Psoas muscle (tissue), 8 donors: ENCODE results near the gene ANKRD6. TPM values are rescaled to one million over a fixed set of nuclear protein-coding genes. Genes with fewer than 3 reads are reported as not detected.

ENCODE experiments used
- ATAC-seq, 4 donors: fragments of 200-7000 bp; cut with Tn5 transposase; one replicate each; pipeline ENCODE4 v1.9.1; 2020; ENCODE audit warnings: moderate library complexity in 3 of 4, mild to moderate bottlenecking in 2 of 4
- DNase-seq, 2 donors: peaks; one replicate each; pipeline ENCODE4 v3.0.0-alpha.2; 2020
- H3K27ac ChIP-seq: fragments of 200-600 bp; one replicate; pipeline ENCODE4 v1.8.0; 2022
- H3K27me3 ChIP-seq, 3 donors: fragments of 200-600 bp in 1 of 3; one replicate each; pipeline versions ENCODE4 v1.6.1 to v1.8.0; 2013 to 2022; ENCODE audit warnings: low read length in 2 of 3, mild to moderate bottlenecking in 2 of 3, moderate library complexity in 1 of 3; ENCODE audit not compliant: insufficient read depth in 3 of 3
- H3K36me3 ChIP-seq, 2 donors: fragments of 200-600 bp in 1 of 2; one replicate each; pipeline versions ENCODE4 v1.6.1 to v1.8.0; 2013 to 2022; ENCODE audit warnings: low read depth in 1 of 2, mild to moderate bottlenecking in 1 of 2, moderate library complexity in 1 of 2; ENCODE audit not compliant: insufficient read depth in 1 of 2
- H3K4me1 ChIP-seq: fragments of 200-600 bp; one replicate; pipeline ENCODE4 v1.8.0; 2022
- H3K4me3 ChIP-seq: fragments of 200-600 bp; one replicate; pipeline ENCODE4 v1.8.0; 2022; ENCODE audit warnings: mild to moderate bottlenecking
- H3K9me3 ChIP-seq: fragments of 200-600 bp; one replicate; pipeline ENCODE4 v1.8.0; 2022
- WGBS, 3 donors: extraction: QIAGEN DNeasy Blood & Tissue Kit; methylation state at CpG; one replicate each; pipeline versions ENCODE4 v1.1.6 to v1.1.7; 2013; 5-methylcytosine and 5-hydroxymethylcytosine counted together
- intact Hi-C, 2 donors: fragments of 100-400 bp; cut with DNase I; formaldehyde crosslinking; loops; one replicate each; pipeline versions ENCODE4 v1.11.0 to v1.14.2; 2022
- polyA plus RNA-seq, 3 donors: library from polyadenylated mRNA; stranded (reverse); fragments of 200-250 nt; gene quantifications; one replicate each; pipeline ENCODE4 v1.2.3, GENCODE V29; 2013
- total RNA-seq, 4 donors: library from RNA; stranded (reverse); fragmentation: NEBNext Ultra II Directional in 2 of 4; extraction: Animal tissue kit (Norgen Biotek cat#: 25700) in 2 of 4; gene quantifications; one replicate each; pipeline versions ENCODE4 v1.2.1 to v1.2.4, GENCODE V29; 2021 to 2023
- TF ChIP-seq, protein P1 (sequence below): fragments of 200-600 bp; IDR thresholded peaks from one replicate; pipeline ENCODE4 v1.8.0; 2022; ENCODE audit warnings: antibody characterized with exemption
- donor health status: healthy with polysubstance abuse.
- donor health status: DM: no; HTN: no; CAD: no; lungs with moderate emphysema.
- donor health status: Bipolar disorder and iron deficiency.
- donor health status: healthy.
- donor health status: DM: yes; HTN: yes; CAD: no.
- donor health status: DM: no; HTN: no; CAD: no.
- donor health status: DM: no; HTN: no; CAD: no.
- donor health status: DM: yes; HTN: yes; CAD: no.

Gene ANKRD6
- total and polyA plus RNA-seq, 7 donors, result 1.2 to 9.0 (median 2.4) TPM

DNA sequence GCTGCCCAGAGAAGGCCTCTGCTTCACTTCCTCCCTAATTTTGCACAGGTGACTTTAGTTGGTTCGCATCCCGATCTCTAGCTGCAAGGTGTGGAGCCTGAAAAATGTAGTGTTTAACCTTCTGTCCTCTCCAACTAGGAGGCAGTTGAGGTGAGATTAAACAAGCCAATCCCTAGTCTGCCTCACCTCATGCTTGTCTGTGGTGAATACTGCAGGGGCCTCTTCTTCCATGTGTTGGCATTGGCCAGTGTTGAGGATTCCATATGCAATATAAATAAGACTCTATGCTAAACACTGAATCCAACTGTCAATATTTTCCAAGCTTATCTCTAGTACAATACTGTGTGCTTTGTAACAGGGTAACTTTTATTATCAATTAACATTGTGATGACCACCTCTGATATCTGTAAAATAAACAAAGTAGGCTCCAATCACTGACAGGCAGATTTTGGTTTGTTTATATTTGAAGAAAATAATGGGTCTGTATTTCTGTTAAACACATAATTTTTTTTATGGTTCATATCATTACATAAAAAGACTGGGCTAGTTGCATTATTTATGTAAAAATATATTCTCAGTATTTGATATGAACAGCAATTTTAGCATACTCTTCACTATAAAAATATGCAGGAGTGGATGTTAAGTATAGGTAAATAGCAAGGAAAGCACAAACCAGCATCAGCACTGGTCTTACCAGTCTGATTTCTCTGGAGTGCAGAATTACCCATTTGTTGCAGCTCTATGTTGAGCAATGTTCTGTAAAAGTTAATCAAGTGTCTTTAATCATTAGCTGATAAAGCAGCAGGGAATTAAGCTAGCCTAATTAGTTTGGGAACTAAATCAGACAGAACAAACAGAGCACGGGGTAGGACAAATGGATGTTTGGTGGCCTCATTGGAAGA is 74.0 kb downstream of the ANKRD6 start:
- H3K4me3 ChIP-seq, result no peak overlapping the region
- TF ChIP-seq, protein P1, sequence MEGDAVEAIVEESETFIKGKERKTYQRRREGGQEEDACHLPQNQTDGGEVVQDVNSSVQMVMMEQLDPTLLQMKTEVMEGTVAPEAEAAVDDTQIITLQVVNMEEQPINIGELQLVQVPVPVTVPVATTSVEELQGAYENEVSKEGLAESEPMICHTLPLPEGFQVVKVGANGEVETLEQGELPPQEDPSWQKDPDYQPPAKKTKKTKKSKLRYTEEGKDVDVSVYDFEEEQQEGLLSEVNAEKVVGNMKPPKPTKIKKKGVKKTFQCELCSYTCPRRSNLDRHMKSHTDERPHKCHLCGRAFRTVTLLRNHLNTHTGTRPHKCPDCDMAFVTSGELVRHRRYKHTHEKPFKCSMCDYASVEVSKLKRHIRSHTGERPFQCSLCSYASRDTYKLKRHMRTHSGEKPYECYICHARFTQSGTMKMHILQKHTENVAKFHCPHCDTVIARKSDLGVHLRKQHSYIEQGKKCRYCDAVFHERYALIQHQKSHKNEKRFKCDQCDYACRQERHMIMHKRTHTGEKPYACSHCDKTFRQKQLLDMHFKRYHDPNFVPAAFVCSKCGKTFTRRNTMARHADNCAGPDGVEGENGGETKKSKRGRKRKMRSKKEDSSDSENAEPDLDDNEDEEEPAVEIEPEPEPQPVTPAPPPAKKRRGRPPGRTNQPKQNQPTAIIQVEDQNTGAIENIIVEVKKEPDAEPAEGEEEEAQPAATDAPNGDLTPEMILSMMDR, result no peak
- 91 to 97% (median 92%) methylated on average over 3 of the region's 3 CpGs for WGBS, 3 donors
- H3K4me1 ChIP-seq, result no peaks in the 10 kb centered on the region
- H3K9me3 ChIP-seq, result no peaks in the 10 kb centered on the region
- no peak overlapping the region for H3K27ac ChIP-seq
- DNase-seq (no peak), ATAC-seq (no peak)
- H3K36me3 ChIP-seq, result no peaks in the 10 kb centered on the region
- H3K27me3 ChIP-seq, result no peaks in the 10 kb centered on the region
- intact Hi-C loops, result no loop called here

DNA sequence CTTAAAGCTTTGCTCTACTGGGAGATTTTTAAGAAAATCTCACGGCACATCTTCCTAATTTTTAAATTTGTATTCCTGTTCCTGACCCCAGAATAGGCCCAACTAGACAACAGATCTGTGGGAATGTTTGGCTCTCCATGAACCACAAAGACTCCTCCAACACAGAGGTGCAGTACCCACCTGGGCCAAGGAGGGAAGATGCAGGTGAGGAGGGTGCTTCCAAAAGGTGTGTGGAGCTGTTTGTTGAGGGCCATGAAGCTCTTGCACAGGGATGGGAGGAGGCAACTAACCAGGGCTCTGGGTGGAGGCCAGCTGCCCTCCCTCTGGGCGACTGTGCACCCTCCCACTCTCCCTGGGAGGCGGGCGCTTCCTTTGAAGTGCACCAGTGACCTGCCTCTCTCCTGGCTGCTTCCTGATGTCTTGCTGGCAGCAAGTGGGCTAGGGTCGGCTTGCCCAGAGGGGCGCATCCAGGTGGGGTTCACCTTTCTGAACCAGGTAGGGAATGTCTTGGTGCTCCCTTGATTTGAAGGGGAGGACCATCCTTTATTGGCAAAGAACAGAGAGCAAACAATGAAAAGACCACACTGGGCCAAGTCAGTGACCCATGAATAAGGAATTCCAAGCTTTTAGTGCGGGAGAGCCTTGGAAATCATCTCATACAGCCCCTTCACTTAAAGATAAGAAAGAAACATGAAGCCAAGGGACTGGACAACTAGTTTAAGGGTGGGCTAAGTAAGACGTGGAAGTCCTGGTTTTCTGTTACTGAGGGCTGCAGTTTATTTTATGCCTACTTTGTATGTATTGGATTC is 76.0 kb downstream of the ANKRD6 start:
- Histone ChIP-seq H3K4me3 (no peak overlapping the region), H3K36me3 (no peaks in the 10 kb centered on the region), H3K4me1 (peaks cover 8% of the 10 kb centered on the region), H3K27ac (no peak overlapping the region), H3K27me3 (no peaks in the 10 kb centered on the region), H3K9me3 (no peaks in the 10 kb centered on the region)
- DNase-seq (no peak), ATAC-seq (no peak)
- 80 to 83% (median 82%) methylated on average over 8 of the region's 8 CpGs for WGBS, 3 donors
- intact Hi-C loops, result no loop called here
- TF ChIP-seq, protein P1, result no peak

DNA sequence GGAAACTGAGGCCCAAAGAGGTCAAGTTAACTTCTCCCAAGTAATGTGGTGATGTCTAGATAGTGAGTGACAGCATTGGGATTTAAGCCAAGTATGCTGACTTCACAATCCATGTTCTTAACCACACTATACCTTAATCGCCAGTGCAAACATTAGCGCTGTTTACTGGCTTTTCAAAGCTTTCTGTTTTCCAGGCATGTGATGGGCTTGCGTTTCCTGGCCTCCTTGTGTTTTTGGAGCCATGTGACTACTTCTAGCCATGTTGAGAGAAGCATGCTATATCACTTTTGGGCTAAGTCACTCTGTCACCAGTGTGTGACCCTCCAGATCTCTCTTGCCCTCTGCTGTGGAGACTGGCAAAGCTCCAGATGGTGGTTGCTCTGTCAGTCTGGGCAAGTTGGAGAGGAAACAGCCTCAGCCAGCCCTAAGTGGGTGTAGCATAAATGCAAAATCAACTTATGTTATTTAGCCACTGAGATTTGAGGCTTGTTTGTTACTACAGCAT is 76.9 kb downstream of the ANKRD6 start:
- Histone ChIP-seq H3K4me1 (peaks cover 8% of the 10 kb centered on the region), H3K36me3 (no peaks in the 10 kb centered on the region), H3K4me3 (no peak overlapping the region), H3K27ac (no peak overlapping the region), H3K9me3 (no peaks in the 10 kb centered on the region), H3K27me3 (no peaks in the 10 kb centered on the region)
- TF ChIP-seq, protein P1, result no peak
- 81 to 94% (median 82%) methylated on average over 3 of the region's 3 CpGs for WGBS, 3 donors
- DNase-seq (no peak), ATAC-seq (no peak)
- intact Hi-C loops, result no loop called here

DNA sequence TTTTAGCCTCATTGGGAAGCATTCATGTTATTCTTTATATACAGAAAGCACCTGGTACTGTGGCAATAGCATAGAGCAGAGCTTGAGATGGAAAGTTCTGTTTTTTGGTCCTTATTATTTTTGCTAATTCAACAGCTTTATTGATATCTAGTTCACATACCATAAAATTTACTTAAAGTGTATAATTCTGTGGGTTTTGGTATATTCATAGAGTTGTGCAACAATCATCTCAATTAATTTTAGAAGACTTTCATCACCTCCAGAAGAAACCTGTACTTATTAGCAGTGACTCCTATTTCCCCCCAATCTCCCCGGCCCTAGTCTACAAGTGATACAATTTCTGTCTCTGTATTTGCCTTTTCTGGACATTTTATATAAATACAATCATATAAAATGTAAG is 77.4 kb downstream of the ANKRD6 start:
- Histone ChIP-seq H3K4me1 (peaks cover 8% of the 10 kb centered on the region), H3K9me3 (no peaks in the 10 kb centered on the region), H3K36me3 (no peaks in the 10 kb centered on the region), H3K4me3 (no peak overlapping the region), H3K27ac (no peak overlapping the region), H3K27me3 (no peaks in the 10 kb centered on the region)
- WGBS, 3 donors, result 88 to 97% (median 93%) methylated on average over 1 of the region's 1 CpG
- intact Hi-C loops, result no loop called here
- ATAC-seq, result no peak
- TF ChIP-seq, protein P1, result no peak
- DNase-seq, result no peak
